ENCODE results near the gene CACNA1E.

CACNA1E gene

DNA sequence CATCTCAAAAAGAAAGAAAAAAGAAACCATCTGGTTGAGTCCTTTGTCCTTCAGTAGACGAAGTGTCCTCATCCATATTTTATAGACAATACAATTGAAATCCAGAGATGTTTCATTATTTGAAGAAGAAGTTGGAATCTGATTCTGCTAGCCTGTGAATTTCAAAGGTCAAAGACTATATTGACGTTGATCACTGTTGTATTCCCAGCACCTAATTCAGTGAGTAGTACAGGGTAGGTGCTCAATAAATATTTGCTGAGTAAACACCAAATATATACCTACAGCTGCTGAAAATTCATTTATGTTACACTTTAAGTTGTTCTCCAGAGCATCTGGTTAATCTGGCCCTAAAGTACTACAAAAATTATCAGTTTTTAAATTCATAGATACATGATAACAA is 135.2 kb downstream of the CACNA1E start:
- H3K4me1 ChIP-seq (ENCODE audit: control insufficient read depth in 1 of 2, insufficient read depth in 2 of 2, low read length in 2 of 2): no peaks in the 10 kb centered on the region
- H3K36me3 ChIP-seq (ENCODE audit: control insufficient read depth in 1 of 2, insufficient read depth in 2 of 2, low read length in 2 of 2): no peaks in the 10 kb centered on the region
- no peak overlapping the region for H3K4me3 ChIP-seq (ENCODE audit: low read depth in 1 of 2, low read length in 2 of 2)
- H3K9me3 ChIP-seq (ENCODE audit: control insufficient read depth in 1 of 2, low read length in 2 of 2): peaks cover 0 to 3% of the 10 kb centered on the region in 2 donors
- no peaks in the 10 kb centered on the region for H3K27me3 ChIP-seq (ENCODE audit: low read depth, low read length)
- no peak overlapping the region for H3K27ac ChIP-seq (ENCODE audit: low read length)

DNA sequence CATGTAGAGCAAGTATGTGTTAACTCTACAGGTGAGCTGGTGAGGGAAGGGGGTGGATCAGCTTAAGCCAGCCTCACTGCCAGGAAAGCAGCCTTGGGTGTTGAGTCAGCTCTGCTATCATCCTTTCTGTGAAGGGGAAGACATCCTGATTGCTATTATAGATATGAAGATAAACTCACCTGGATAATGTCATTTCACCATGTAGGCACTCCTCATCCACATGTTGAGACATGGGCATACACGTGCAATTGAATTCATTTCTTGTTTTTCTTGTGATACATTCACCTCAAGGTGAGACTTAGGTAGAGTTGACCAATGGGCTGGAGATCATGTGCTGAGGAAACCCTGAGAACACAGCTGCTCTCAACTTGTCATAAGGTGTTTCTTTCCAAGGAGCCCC is 136.9 kb downstream of the CACNA1E start:
- H3K9me3 ChIP-seq (ENCODE audit: control insufficient read depth in 1 of 2, low read length in 2 of 2): no peaks in the 10 kb centered on the region
- H3K36me3 ChIP-seq (ENCODE audit: control insufficient read depth in 1 of 2, insufficient read depth in 2 of 2, low read length in 2 of 2): no peaks in the 10 kb centered on the region
- no peaks in the 10 kb centered on the region for H3K4me1 ChIP-seq (ENCODE audit: control insufficient read depth in 1 of 2, insufficient read depth in 2 of 2, low read length in 2 of 2)
- H3K27me3 ChIP-seq (ENCODE audit: low read depth, low read length): no peaks in the 10 kb centered on the region
- no peak overlapping the region for H3K27ac ChIP-seq (ENCODE audit: low read length)
- H3K4me3 ChIP-seq (ENCODE audit: low read depth in 1 of 2, low read length in 2 of 2): no peak overlapping the region

DNA sequence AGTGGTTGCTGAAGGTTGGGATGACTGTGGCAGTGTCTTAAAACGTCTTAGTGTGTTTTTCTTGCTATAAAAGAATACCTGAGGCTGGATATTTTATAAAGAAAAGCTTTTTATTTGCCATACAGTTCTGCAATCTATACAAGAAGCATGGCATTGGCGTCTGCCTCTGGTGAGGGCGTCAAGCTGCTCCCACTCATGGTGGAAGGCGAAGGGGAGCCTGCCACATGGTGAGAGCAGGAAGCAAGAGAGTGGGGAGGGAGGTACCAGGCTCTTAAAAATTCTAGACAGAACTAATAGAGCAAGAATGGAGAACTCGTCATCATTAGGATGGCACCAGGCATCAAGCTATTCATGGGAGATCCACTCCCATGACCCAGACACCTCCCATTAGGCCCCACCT is 140.5 kb downstream of the CACNA1E start:
- H3K4me1 ChIP-seq (ENCODE audit: control insufficient read depth in 1 of 2, insufficient read depth in 2 of 2, low read length in 2 of 2): no peaks in the 10 kb centered on the region
- H3K36me3 ChIP-seq (ENCODE audit: control insufficient read depth in 1 of 2, insufficient read depth in 2 of 2, low read length in 2 of 2): no peaks in the 10 kb centered on the region
- H3K27me3 ChIP-seq (ENCODE audit: low read depth, low read length): no peaks in the 10 kb centered on the region
- H3K27ac ChIP-seq (ENCODE audit: low read length): no peak overlapping the region
- H3K9me3 ChIP-seq (ENCODE audit: control insufficient read depth in 1 of 2, low read length in 2 of 2): no peaks in the 10 kb centered on the region
- no peak overlapping the region for H3K4me3 ChIP-seq (ENCODE audit: low read depth in 1 of 2, low read length in 2 of 2)

DNA sequence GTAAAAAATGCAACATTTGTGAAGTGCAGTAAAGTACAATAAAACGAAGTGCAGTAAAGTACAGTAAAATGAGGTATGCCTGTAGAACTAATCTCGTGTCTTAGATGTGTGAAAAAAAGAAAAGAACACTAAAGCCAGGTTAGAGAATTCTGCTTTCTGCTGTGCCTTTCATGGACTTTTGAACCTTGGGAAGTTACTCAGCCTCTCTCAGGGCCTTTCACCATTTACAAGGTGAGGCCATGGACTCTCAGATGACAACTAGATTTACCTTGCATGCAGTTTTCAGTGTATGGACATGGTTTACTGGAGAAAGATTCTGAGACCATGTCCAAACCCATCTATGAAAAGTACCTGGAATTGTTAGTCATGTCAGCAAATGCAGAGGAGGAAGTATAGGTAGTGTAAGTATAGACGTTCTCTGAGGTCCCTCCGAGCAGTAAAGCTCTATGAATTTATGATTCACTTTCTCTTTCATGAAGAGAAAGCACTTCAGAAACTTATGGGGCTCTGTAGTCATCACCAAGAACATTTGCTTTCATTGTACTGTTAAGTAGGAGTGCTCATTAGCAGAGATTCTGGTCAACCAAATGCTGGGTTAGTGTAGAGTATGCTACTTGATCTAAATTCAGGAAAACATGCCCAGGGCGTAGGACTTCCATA is 143.1 kb downstream of the CACNA1E start:
- Histone ChIP-seq H3K27ac (ENCODE audit: low read length) (no peak overlapping the region), H3K36me3 (ENCODE audit: control insufficient read depth in 1 of 2, insufficient read depth in 2 of 2, low read length in 2 of 2) (no peaks in the 10 kb centered on the region), H3K9me3 (ENCODE audit: control insufficient read depth in 1 of 2, low read length in 2 of 2) (no peaks in the 10 kb centered on the region), H3K4me1 (ENCODE audit: control insufficient read depth in 1 of 2, insufficient read depth in 2 of 2, low read length in 2 of 2) (no peaks in the 10 kb centered on the region), H3K27me3 (ENCODE audit: low read depth, low read length) (no peaks in the 10 kb centered on the region), H3K4me3 (ENCODE audit: low read depth in 1 of 2, low read length in 2 of 2) (no peak overlapping the region)

DNA sequence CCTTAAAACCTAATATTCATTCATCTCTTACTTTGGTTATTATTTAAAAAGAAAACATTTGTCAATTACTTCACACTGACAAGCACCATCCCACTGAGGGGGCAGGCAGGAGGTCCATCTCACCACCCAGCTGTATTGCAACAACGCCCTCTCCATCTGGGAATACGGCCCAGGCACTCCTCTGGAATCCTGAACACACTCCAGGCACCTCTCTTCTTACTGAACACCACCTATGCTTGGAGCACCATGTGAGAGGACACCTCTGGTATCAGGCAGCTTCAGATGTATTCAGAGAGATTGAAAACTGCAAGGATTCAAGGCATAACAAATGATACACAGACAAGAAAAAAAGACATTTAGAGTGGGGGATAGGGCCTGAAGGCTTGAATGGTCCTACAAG is 147.1 kb downstream of the CACNA1E start:
- Histone ChIP-seq H3K4me3 (ENCODE audit: low read depth in 1 of 2, low read length in 2 of 2) (no peak overlapping the region), H3K27me3 (ENCODE audit: low read depth, low read length) (no peaks in the 10 kb centered on the region), H3K4me1 (ENCODE audit: control insufficient read depth in 1 of 2, insufficient read depth in 2 of 2, low read length in 2 of 2) (no peaks in the 10 kb centered on the region), H3K36me3 (ENCODE audit: control insufficient read depth in 1 of 2, insufficient read depth in 2 of 2, low read length in 2 of 2) (no peaks in the 10 kb centered on the region), H3K27ac (ENCODE audit: low read length) (no peak overlapping the region), H3K9me3 (ENCODE audit: control insufficient read depth in 1 of 2, low read length in 2 of 2) (no peaks in the 10 kb centered on the region)

DNA sequence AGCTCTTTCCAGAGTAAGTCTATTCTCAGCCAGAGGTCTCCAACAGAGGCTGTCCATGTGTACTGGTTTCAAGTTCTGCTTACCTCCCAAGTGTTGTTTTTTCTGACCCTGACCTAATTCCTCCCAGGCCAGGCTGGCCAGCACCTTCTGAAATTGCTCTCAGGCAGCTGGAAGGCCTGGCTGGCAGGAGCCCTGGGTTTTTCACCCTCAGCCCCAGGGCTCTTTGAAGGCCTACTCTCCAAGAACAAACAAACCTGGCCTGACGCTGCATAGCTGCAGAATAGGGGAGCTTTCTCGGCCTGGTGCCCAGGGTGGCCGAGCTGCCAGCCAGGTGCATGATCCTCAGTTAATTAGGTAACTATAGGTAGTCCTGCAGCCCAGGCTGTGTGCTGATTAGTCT is 147.5 kb downstream of the CACNA1E start:
- no peak overlapping the region for H3K4me3 ChIP-seq (ENCODE audit: low read depth in 1 of 2, low read length in 2 of 2)
- no peak overlapping the region for H3K27ac ChIP-seq (ENCODE audit: low read length)
- H3K4me1 ChIP-seq (ENCODE audit: control insufficient read depth in 1 of 2, insufficient read depth in 2 of 2, low read length in 2 of 2): no peaks in the 10 kb centered on the region
- no peaks in the 10 kb centered on the region for H3K36me3 ChIP-seq (ENCODE audit: control insufficient read depth in 1 of 2, insufficient read depth in 2 of 2, low read length in 2 of 2)
- no peaks in the 10 kb centered on the region for H3K9me3 ChIP-seq (ENCODE audit: control insufficient read depth in 1 of 2, low read length in 2 of 2)
- H3K27me3 ChIP-seq (ENCODE audit: low read depth, low read length): no peaks in the 10 kb centered on the region

DNA sequence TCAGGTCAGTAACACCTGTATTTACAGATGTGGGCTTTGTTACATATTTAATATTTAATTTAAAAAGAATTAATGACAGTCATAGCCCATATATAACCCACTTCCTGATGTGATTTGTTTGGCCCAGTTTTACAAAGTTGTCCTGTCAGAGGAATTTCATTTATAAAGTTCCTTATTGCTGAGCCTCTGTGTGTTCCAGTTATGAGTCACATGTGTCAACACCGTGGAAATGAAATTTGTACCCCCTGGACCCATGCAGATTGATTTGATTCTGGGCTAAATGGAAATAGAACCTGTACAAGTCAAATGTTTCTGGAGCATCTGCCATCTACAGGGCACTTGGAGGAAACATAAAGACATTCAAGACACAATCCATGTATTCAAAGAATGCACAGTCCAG is 149.2 kb downstream of the CACNA1E start:
- Histone ChIP-seq H3K27ac (ENCODE audit: low read length) (no peak overlapping the region), H3K27me3 (ENCODE audit: low read depth, low read length) (no peaks in the 10 kb centered on the region), H3K9me3 (ENCODE audit: control insufficient read depth in 1 of 2, low read length in 2 of 2) (no peaks in the 10 kb centered on the region), H3K4me1 (ENCODE audit: control insufficient read depth in 1 of 2, insufficient read depth in 2 of 2, low read length in 2 of 2) (no peaks in the 10 kb centered on the region), H3K36me3 (ENCODE audit: control insufficient read depth in 1 of 2, insufficient read depth in 2 of 2, low read length in 2 of 2) (no peaks in the 10 kb centered on the region), H3K4me3 (ENCODE audit: low read depth in 1 of 2, low read length in 2 of 2) (no peak overlapping the region)

DNA sequence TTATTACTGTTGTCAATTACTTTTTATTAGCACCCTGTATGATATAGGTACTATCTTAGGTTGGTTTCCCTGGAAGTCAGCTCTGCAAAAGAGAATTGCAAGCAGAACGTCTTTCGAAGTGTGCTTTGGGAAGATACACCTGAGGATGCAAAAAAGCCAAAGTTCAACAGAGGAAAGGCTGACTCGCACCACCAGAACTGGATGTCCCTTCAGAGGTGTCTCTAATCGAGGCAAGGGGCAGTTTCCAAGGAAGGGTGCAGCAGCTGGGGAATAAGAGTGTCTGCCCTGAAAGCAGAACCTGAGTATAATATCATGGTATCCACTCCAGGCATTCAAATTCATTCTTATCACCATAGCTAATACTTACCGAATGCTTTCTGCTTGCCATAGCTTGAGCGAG is 149.6 kb downstream of the CACNA1E start:
- no peak overlapping the region for H3K4me3 ChIP-seq (ENCODE audit: low read depth in 1 of 2, low read length in 2 of 2)
- no peaks in the 10 kb centered on the region for H3K36me3 ChIP-seq (ENCODE audit: control insufficient read depth in 1 of 2, insufficient read depth in 2 of 2, low read length in 2 of 2)
- H3K27me3 ChIP-seq (ENCODE audit: low read depth, low read length): no peaks in the 10 kb centered on the region
- H3K27ac ChIP-seq (ENCODE audit: low read length): no peak overlapping the region
- H3K4me1 ChIP-seq (ENCODE audit: control insufficient read depth in 1 of 2, insufficient read depth in 2 of 2, low read length in 2 of 2): no peaks in the 10 kb centered on the region
- no peaks in the 10 kb centered on the region for H3K9me3 ChIP-seq (ENCODE audit: control insufficient read depth in 1 of 2, low read length in 2 of 2)

DNA sequence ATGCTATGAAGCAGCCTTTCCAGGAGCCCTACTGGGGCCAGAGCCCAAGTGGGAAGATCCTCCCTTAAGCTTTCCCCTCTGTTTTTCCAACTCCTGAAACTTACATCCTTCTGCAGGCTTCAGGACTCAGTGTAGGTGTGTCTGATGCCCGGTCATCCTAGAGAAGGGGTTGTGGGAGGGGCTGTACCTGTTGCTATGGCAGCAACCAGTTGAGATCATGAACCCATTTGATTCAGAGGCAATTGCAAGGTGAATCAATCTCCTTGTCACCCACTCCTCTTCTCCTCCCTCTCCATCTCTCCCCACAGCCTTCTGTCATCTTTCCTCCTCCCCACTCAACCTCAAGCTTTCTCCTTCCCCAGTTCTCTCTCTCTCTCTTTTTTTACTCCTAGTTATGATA is 151.8 kb downstream of the CACNA1E start:
- Histone ChIP-seq H3K36me3 (ENCODE audit: control insufficient read depth in 1 of 2, insufficient read depth in 2 of 2, low read length in 2 of 2) (no peaks in the 10 kb centered on the region), H3K27ac (ENCODE audit: low read length) (no peak overlapping the region), H3K4me3 (ENCODE audit: low read depth in 1 of 2, low read length in 2 of 2) (no peak overlapping the region), H3K4me1 (ENCODE audit: control insufficient read depth in 1 of 2, insufficient read depth in 2 of 2, low read length in 2 of 2) (no peaks in the 10 kb centered on the region), H3K9me3 (ENCODE audit: control insufficient read depth in 1 of 2, low read length in 2 of 2) (no peaks in the 10 kb centered on the region), H3K27me3 (ENCODE audit: low read depth, low read length) (no peaks in the 10 kb centered on the region)

DNA sequence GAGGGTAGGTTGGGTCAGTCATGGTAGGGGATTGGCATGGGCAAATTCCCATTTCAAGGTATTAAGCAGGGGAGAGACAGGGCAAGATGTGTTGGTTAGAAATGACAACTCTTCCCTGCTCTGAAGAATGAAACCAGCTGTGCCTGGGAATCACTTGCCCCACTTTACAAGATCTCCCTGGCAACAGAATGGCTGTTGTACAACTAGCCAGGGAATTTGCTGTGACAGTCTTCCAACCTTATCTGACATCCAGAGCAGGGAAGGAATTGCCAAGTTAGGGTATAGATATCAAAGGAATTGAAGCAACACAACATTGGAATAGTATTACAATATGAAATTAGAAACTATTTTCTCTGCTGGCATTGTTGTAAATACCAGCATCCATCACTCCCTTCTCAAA is 154.7 kb downstream of the CACNA1E start:
- Histone ChIP-seq H3K4me3 (ENCODE audit: low read depth in 1 of 2, low read length in 2 of 2) (no peak overlapping the region), H3K27ac (ENCODE audit: low read length) (no peak overlapping the region), H3K36me3 (ENCODE audit: control insufficient read depth in 1 of 2, insufficient read depth in 2 of 2, low read length in 2 of 2) (no peaks in the 10 kb centered on the region), H3K4me1 (ENCODE audit: control insufficient read depth in 1 of 2, insufficient read depth in 2 of 2, low read length in 2 of 2) (no peaks in the 10 kb centered on the region), H3K27me3 (ENCODE audit: low read depth, low read length) (no peaks in the 10 kb centered on the region), H3K9me3 (ENCODE audit: control insufficient read depth in 1 of 2, low read length in 2 of 2) (no peaks in the 10 kb centered on the region)

DNA sequence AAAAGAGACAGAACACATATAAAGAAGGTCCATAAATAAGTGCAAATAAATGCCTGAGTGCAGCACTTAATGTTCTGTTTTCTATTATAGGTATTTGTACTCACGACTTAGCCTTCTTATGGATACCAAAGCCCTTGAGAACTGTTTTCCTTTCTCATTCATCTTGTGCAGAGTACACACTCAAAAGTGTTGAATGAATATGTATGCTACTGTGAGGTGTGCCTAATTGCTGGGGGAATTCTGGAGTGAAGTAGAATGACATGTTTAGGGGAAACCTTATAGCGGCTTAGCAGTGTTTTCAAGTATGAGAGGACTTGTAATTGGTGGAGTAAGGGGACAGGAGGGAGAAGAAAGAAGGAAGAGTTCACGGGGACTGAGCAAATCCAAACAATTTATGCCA is 157.6 kb downstream of the CACNA1E start:
- no peaks in the 10 kb centered on the region for H3K36me3 ChIP-seq (ENCODE audit: control insufficient read depth in 1 of 2, insufficient read depth in 2 of 2, low read length in 2 of 2)
- no peaks in the 10 kb centered on the region for H3K27me3 ChIP-seq (ENCODE audit: low read depth, low read length)
- no peak overlapping the region for H3K4me3 ChIP-seq (ENCODE audit: low read depth in 1 of 2, low read length in 2 of 2)
- H3K9me3 ChIP-seq (ENCODE audit: control insufficient read depth in 1 of 2, low read length in 2 of 2): no peaks in the 10 kb centered on the region
- H3K27ac ChIP-seq (ENCODE audit: low read length): no peak overlapping the region
- no peaks in the 10 kb centered on the region for H3K4me1 ChIP-seq (ENCODE audit: control insufficient read depth in 1 of 2, insufficient read depth in 2 of 2, low read length in 2 of 2)

DNA sequence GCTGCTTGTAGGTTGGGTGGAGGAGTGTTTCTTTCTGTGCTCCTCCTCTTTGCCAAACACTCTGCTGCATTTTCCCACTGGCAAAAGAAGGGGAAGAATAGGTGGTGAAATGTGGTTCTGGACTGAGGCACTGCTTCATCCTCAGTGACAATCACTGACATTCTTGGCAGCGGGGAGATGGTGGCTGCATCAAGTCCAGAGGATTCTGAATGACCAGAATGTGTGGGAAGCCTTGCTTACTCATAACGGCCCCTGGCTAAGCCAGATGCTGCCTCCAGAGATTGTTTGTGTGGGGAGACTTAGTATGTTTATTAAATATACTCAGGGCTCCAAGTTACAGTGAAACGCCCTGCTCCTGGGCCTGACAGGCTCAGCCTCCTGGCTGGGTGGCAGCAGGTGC is 160.3 kb downstream of the CACNA1E start:
- Histone ChIP-seq H3K36me3 (ENCODE audit: control insufficient read depth in 1 of 2, insufficient read depth in 2 of 2, low read length in 2 of 2) (no peaks in the 10 kb centered on the region), H3K9me3 (ENCODE audit: control insufficient read depth in 1 of 2, low read length in 2 of 2) (no peaks in the 10 kb centered on the region), H3K27ac (ENCODE audit: low read length) (no peak overlapping the region), H3K27me3 (ENCODE audit: low read depth, low read length) (no peaks in the 10 kb centered on the region), H3K4me1 (ENCODE audit: control insufficient read depth in 1 of 2, insufficient read depth in 2 of 2, low read length in 2 of 2) (no peaks in the 10 kb centered on the region), H3K4me3 (ENCODE audit: low read depth in 1 of 2, low read length in 2 of 2) (no peak overlapping the region)

All from muscle layer of duodenum (tissue), 2 donors.